ENCODE results near the gene NRXN3.

- TF ChIP-seq, protein P1, sequence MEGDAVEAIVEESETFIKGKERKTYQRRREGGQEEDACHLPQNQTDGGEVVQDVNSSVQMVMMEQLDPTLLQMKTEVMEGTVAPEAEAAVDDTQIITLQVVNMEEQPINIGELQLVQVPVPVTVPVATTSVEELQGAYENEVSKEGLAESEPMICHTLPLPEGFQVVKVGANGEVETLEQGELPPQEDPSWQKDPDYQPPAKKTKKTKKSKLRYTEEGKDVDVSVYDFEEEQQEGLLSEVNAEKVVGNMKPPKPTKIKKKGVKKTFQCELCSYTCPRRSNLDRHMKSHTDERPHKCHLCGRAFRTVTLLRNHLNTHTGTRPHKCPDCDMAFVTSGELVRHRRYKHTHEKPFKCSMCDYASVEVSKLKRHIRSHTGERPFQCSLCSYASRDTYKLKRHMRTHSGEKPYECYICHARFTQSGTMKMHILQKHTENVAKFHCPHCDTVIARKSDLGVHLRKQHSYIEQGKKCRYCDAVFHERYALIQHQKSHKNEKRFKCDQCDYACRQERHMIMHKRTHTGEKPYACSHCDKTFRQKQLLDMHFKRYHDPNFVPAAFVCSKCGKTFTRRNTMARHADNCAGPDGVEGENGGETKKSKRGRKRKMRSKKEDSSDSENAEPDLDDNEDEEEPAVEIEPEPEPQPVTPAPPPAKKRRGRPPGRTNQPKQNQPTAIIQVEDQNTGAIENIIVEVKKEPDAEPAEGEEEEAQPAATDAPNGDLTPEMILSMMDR (IDR thresholded peaks at IDR 0.05): no peak
- TF ChIP-seq REST (IDR thresholded peaks at IDR 0.05; ENCODE audit: insufficient read depth in 1 of 2, low read depth in 2 of 2, low read length in 1 of 2) (no peak), POLR2AphosphoS5 (IDR thresholded peaks at IDR 0.05; ENCODE audit: low read depth, low read length) (no peak)
Measured at GRCh38 chr14:79476552-79476951, 1306.4 kb downstream of the NRXN3 start.

All from Panc1 (cell line).